Prostate gland (tissue), 2 donors: ENCODE data around the gene TBX3.

Experiments used
- POLR2A ChIP-seq: fragments of 450-650 bp; IDR thresholded peaks from one replicate; pipeline ENCODE4 v1.6.1; 2016; ENCODE audit warnings: antibody characterized with exemption, mild to moderate bottlenecking
- TF ChIP-seq, protein P1 (sequence below), 4 experiments: fragments of 200-600 bp in 2 of 4; fragments of 450-650 bp in 2 of 4; sonication (generic) in 2 of 4; IDR thresholded peaks; 1 replicate in 3 of 4; 2 replicates in 1 of 4; pipeline ENCODE4 v1.5.1; 2016 to 2019; ENCODE audit warnings: antibody characterized with exemption in 4 of 4, mild to moderate bottlenecking in 2 of 4, moderate library complexity in 2 of 4

DNA sequence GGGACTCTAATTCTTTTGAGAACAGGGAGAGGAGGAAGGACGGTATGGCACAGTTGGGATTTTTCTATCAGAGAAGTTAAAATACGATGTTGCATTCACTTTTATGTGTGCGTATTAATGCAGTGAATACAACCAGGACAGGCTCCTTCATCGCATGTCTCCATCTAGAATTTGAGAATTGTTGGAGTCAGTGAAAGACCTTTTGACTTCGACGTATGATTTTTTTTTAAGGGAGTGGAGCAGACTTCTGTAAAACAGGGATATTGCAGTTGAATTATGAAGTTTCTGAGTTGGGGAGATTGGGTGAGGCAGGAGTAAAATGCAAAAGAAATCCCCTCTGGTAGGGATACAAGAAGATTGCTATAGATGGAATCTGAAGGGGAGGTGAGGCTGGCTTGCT is 9.6 kb upstream of the TBX3 start:
- TF ChIP-seq, protein P1, sequence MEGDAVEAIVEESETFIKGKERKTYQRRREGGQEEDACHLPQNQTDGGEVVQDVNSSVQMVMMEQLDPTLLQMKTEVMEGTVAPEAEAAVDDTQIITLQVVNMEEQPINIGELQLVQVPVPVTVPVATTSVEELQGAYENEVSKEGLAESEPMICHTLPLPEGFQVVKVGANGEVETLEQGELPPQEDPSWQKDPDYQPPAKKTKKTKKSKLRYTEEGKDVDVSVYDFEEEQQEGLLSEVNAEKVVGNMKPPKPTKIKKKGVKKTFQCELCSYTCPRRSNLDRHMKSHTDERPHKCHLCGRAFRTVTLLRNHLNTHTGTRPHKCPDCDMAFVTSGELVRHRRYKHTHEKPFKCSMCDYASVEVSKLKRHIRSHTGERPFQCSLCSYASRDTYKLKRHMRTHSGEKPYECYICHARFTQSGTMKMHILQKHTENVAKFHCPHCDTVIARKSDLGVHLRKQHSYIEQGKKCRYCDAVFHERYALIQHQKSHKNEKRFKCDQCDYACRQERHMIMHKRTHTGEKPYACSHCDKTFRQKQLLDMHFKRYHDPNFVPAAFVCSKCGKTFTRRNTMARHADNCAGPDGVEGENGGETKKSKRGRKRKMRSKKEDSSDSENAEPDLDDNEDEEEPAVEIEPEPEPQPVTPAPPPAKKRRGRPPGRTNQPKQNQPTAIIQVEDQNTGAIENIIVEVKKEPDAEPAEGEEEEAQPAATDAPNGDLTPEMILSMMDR (IDR thresholded peaks at IDR 0.05), result no peak
- no peak for TF ChIP-seq POLR2A
